Heart left ventricle (tissue), 16 donors: ENCODE measurements around the gene GLB1L. TPM values are rescaled to one million over a fixed set of nuclear protein-coding genes. Genes with fewer than 3 reads are reported as not detected.

ENCODE experiments used
- ATAC-seq, 4 donors: fragments of 200-7000 bp; cut with Tn5 transposase; one replicate each; pipeline ENCODE4 v1.9.1; 2020 to 2022; ENCODE audit warnings: moderate library complexity in 4 of 4, mild to moderate bottlenecking in 3 of 4, moderate number of reproducible peaks in 1 of 4
- DNase-seq, 5 donors: peaks; one replicate each; pipeline ENCODE4 v3.0.0-alpha.2; 2020
- H3K27ac ChIP-seq, 12 donors: fragments of 200-600 bp; sonication (generic) in 4 of 12; one replicate each; pipeline versions ENCODE4 v1.5.0 to v1.8.0; 2016 to 2022; ENCODE audit warnings: mild to moderate bottlenecking in 2 of 12
- H3K27me3 ChIP-seq, 9 donors: fragments of 200-600 bp; sonication (generic) in 2 of 9; one replicate each; pipeline versions ENCODE4 v1.5.1 to v1.8.0; 2016 to 2022; ENCODE audit warnings: mild to moderate bottlenecking in 3 of 9
- H3K36me3 ChIP-seq, 9 donors: fragments of 200-600 bp; sonication (generic) in 2 of 9; one replicate each; pipeline versions ENCODE4 v1.5.0 to v1.8.0; 2018 to 2022; ENCODE audit warnings: mild to moderate bottlenecking in 2 of 9
- H3K4me1 ChIP-seq, 12 donors: fragments of 200-600 bp; sonication (generic) in 4 of 12; one replicate each; pipeline versions ENCODE4 v1.5.0 to v1.8.0; 2016 to 2022; ENCODE audit warnings: mild to moderate bottlenecking in 3 of 12
- H3K4me3 ChIP-seq, 12 donors: fragments of 200-600 bp; sonication (generic) in 4 of 12; one replicate each; pipeline versions ENCODE4 v1.5.0 to v1.8.0; 2017 to 2022; ENCODE audit warnings: mild to moderate bottlenecking in 9 of 12, moderate library complexity in 4 of 12
- H3K9me3 ChIP-seq, 12 donors: fragments of 200-600 bp; sonication (generic) in 4 of 12; one replicate each; pipeline versions ENCODE4 v1.5.0 to v1.8.0; 2016 to 2022; ENCODE audit warnings: mild to moderate bottlenecking in 1 of 12
- POLR2A ChIP-seq, 2 donors: fragments of 450-650 bp; IDR thresholded peaks; one replicate each; pipeline ENCODE4 v1.6.1; 2017; ENCODE audit warnings: antibody characterized with exemption in 2 of 2, mild to moderate bottlenecking in 2 of 2, moderate library complexity in 2 of 2
- WGBS, 4 donors: extraction: QIAGEN DNeasy Blood & Tissue Kit in 2 of 4; methylation state at CpG; one replicate each; pipeline versions ENCODE4 v1.1.5 to v1.1.7; 2013 to 2018; 5-methylcytosine and 5-hydroxymethylcytosine counted together
- intact Hi-C, 10 donors: fragments of 100-400 bp; cut with DNase I; formaldehyde crosslinking; loops; one replicate each; pipeline versions ENCODE4 v1.11.1 to v1.14.2; 2022
- polyA plus RNA-seq, 2 donors: library from polyadenylated mRNA; stranded (reverse); fragments of 200-250 nt; gene quantifications; one replicate each; pipeline ENCODE4 v1.2.3, GENCODE V29; 2013
- total RNA-seq, 9 donors: library from RNA; depleted of rRNA in 2 of 9; stranded (reverse); fragments of >200 nt in 2 of 9; fragmentation: NEBNext Ultra II Directional in 3 of 9; extraction: Animal tissue kit (Norgen Biotek cat#: 25700) in 3 of 9; gene quantifications; one replicate each; pipeline versions ENCODE4 v1.1.0 to v1.2.4, GENCODE V29; 2016 to 2023
- TF ChIP-seq, protein P1 (sequence below), 12 donors: fragments of 200-600 bp; sonication (generic) in 4 of 12; IDR thresholded peaks; one replicate each; pipeline versions ENCODE4 v1.5.0 to v1.8.0; 2018 to 2022; ENCODE audit warnings: antibody characterized with exemption in 12 of 12, mild to moderate bottlenecking in 5 of 12
- donor health status: ischemic (EF 13 %, LVEDD 7.1; RV severe dilation, severe dysfunction).
- donor health status: healthy with polysubstance abuse.
- donor health status: DM: no; HTN: yes; CAD: no.
- donor health status: DM: no; HTN: no; CAD: no.
- donor health status: ischemic (EF 25% LVEDD 6.9; RV normal size, moderate dysfunction).
- donor health status: ischemic (EF 25% LVEDD 5.7; RV mildly dilated, moderate dysfunction).
- donor health status: healthy.
- donor health status: DM: yes; HTN: yes; CAD: no.
- donor health status: ischemic (EF 35%, LVEDD 5.7; RV mildly dilated, moderate dysfunction).
- donor health status: nonischemic (EF 11% LVEDD 7.7; RV severe dilation, severe dysfunction).
- donor health status: DM: yes; HTN: yes; CAD: no.
- donor health status: PGD.
- donor health status: ischemic (EF 29% LVEDD 5.4; RV normal size, mild dysfunction).
- donor health status: nonischemic (EF 23%, LVEDD 6.1; RV moderate dilation, normal function).

Gene GLB1L
- total and polyA plus RNA-seq, 11 donors = 1.3 to 7.9 (median 2.4) TPM

DNA sequence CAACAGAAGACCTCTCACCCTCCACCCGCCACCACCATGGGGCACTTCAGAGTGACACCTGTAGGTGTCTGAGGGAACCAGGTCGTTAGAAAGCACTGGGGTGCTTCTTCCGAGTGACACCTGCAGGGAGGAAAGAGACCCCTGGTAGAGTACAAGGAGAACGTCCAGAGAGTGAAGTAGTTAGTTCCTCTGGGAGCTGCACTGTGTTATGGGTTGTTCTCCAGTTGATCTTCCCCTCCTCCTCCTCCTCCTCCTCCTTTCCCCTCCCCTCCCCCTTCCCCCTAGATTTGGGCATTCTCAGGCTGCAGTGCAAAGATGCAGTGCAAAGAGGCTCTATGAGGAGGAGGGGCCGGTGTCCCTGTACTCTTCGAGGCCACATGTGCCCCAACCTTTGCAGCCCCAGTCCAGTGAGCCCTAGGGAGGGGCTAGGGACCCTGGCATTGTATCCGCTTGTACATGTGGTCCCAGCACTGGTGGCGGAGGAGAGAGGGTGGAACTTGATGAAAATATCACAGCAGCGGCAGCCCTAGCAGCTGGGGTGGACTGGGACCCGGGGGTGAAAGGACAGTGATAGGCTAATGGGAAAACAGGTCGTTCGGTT is 34.8 kb upstream of the GLB1L start:
- intact Hi-C loops = loop anchor here in 6 of 10 donors (1.0 to 5.0 kb wide), 8 partner anchors 14 to 487 kb away; partner anchors contain the start of genes CNPPD1 (in 5 of the 6), RETREG2 (in 3 of the 6), ABCB6 (in 1 of the 6) and GLB1L (in 1 of the 6)
- Histone ChIP-seq H3K4me3 (peak overlapping the region; percentile 60 to 97 (median 82)), H3K27ac (peak overlapping the region; percentile 91 to 100 (median 99)), H3K9me3 (no peaks in the 10 kb centered on the region), H3K4me1 (peaks cover 7 to 39% (median 26%) of the 10 kb centered on the region in 12 donors), H3K36me3 (peaks cover 0 to 48% (median 47%) of the 10 kb centered on the region in 9 donors), H3K27me3 (no peaks in the 10 kb centered on the region)
- ATAC-seq = no peak
- TF ChIP-seq, protein P1, sequence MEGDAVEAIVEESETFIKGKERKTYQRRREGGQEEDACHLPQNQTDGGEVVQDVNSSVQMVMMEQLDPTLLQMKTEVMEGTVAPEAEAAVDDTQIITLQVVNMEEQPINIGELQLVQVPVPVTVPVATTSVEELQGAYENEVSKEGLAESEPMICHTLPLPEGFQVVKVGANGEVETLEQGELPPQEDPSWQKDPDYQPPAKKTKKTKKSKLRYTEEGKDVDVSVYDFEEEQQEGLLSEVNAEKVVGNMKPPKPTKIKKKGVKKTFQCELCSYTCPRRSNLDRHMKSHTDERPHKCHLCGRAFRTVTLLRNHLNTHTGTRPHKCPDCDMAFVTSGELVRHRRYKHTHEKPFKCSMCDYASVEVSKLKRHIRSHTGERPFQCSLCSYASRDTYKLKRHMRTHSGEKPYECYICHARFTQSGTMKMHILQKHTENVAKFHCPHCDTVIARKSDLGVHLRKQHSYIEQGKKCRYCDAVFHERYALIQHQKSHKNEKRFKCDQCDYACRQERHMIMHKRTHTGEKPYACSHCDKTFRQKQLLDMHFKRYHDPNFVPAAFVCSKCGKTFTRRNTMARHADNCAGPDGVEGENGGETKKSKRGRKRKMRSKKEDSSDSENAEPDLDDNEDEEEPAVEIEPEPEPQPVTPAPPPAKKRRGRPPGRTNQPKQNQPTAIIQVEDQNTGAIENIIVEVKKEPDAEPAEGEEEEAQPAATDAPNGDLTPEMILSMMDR (IDR thresholded peaks at IDR 0.05) = peak in 1 of 12 donors; percentile 5
- TF ChIP-seq POLR2A (IDR thresholded peaks at IDR 0.05) = no peak
- DNase-seq = peak in 1 of 5 donors; percentile 20
- WGBS, 4 donors = 37 to 41% (median 39%) methylated on average over 11 to 12 of the region's 12 CpGs

DNA sequence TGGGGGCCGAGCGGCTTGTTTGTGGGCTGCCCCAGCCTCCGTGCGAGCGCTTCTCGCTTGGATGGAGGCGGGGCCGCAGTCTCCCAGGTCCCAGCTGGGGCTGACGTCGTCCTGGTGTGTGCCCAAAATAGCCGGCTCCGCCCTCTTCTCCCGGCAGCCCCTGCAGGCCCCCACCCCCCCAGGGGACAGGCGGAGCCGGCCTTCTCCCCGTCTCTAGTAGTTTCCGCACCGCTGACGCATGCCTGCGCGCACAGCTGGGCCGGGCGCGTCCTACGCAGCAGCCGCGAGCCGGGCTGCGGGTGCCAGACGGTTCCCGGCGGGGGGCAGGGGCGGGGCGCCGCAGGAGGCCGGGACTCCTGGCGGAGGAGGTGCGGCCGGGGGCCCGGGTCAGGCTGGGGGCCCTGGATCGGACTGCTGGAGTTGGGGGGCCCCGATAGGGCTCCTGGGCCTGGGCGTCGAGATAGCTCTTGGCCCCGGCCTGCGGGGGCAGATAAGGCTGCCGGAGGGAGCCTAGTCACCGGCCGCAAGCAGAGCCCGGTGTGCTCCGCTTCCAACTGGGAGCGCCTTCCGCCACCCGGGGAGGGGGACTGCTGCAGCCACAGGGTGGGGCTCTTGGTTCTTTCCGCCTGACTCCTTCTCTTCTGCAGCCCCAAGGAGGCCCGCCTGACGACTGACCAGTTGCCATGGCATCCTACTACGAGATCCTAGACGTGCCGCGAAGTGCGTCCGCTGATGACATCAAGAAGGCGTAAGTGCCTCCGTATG is 34.1 kb upstream of the GLB1L start, which contains the start of gene DNAJB2:
TSS of gene DNAJB2 (plus strand) at position 216 of the 765 bp plus-strand sequence. CDS start at position 684, 468 bp downstream.
- peaks cover 0 to 42% (median 40%) of the 10 kb centered on the region in 9 donors for H3K36me3 ChIP-seq
- 0 to 1% (median 0%) methylated on average over 21 to 65 of the region's 65 CpGs for WGBS, 4 donors
- no peaks in the 10 kb centered on the region for H3K27me3 ChIP-seq
- H3K4me1 ChIP-seq = peaks cover 7 to 43% (median 26%) of the 10 kb centered on the region in 12 donors
- DNase-seq (peak; percentile 99 to 100 (median 99)), ATAC-seq (peak; percentile 95 to 97 (median 97))
- peak within 1 kb of the TSS; percentile 60 to 97 (median 82) for H3K4me3 ChIP-seq
- H3K9me3 ChIP-seq = no peaks in the 10 kb centered on the region
- peak in 1 of 2 donors; percentile 95 for TF ChIP-seq POLR2A (IDR thresholded peaks at IDR 0.05)
- TF ChIP-seq, protein P1 (IDR thresholded peaks at IDR 0.05) = peak in 6 of 12 donors; percentile 5 to 37 (median 26)
- peak within 1 kb of the TSS; percentile 91 to 100 (median 99) for H3K27ac ChIP-seq
- intact Hi-C loops = loop anchor here in 6 of 10 donors (1.0 to 5.0 kb wide), 7 partner anchors 15 to 488 kb away; partner anchors contain the start of genes CNPPD1 (in 5 of the 6), RETREG2 (in 3 of the 6), GLB1L (in 1 of the 6) and STK16 (in 1 of the 6)

DNA sequence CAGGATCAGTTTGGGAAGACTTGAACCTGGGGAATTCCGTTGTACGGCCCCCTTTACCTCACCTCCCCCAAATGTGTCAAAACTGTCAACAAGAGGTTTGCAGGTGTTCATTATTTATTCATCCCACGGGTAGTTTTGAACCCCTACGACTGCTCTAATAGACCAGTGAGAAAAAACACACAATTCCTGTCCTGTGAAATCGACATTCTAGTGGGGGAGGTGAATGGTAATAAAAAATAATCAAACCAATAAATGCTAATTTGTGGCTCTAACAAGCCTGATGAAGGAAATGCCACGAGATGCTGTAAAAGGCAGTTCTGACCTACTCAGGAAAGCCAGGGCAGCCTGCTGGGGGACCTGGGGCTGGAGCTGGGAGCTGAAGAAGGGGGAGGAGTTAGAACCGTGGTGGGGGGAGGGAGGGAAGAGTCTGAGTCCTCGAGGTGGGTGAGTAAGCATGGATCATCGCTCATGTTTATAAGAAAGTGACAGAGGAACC is 33.5 kb upstream of the GLB1L start:
- Histone ChIP-seq H3K27me3 (no peaks in the 10 kb centered on the region), H3K4me3 (peak overlapping the region in 10 of 12 donors; percentile 60 to 97 (median 84)), H3K36me3 (peaks cover 0 to 35% (median 34%) of the 10 kb centered on the region in 9 donors), H3K27ac (peak overlapping the region; percentile 72 to 100 (median 99)), H3K9me3 (no peaks in the 10 kb centered on the region), H3K4me1 (peaks cover 7 to 50% (median 30%) of the 10 kb centered on the region in 12 donors)
- ATAC-seq (peak in 1 of 4 donors; percentile 25), DNase-seq (peak in 1 of 5 donors; percentile 9)
- 17 to 25% (median 18%) methylated on average over 9 of the region's 9 CpGs for WGBS, 4 donors
- TF ChIP-seq POLR2A (IDR thresholded peaks at IDR 0.05) = no peak
- TF ChIP-seq, protein P1 (IDR thresholded peaks at IDR 0.05) = no peak
- intact Hi-C loops = loop anchor here in 6 of 10 donors (1.0 to 5.0 kb wide), 7 partner anchors 16 to 489 kb away; partner anchors contain the start of genes CNPPD1 (in 5 of the 6), RETREG2 (in 3 of the 6), GLB1L (in 1 of the 6) and STK16 (in 1 of the 6)
